ENCODE results near the gene CNOT11. TPM values are rescaled to one million over a fixed set of nuclear protein-coding genes. Genes with fewer than 3 reads are reported as not detected.

Gene CNOT11
- total RNA-seq, 1 experiment from 2014 or later: 60.6 TPM

- peaks cover 19% of the 10 kb centered on the region for H3K79me2 ChIP-seq (ENCODE audit: low read depth)
- no peak overlapping the region for H3K4me3 ChIP-seq
- H3K9me3 ChIP-seq (ENCODE audit: insufficient read depth, low read depth): no peaks in the 10 kb centered on the region
- 0 out of 2 replicates have a peak overlapping the region, but pooled peaks have one; percentile 5 for H3K27ac ChIP-seq
- intact Hi-C loops (cut with micrococcal nuclease; ENCODE audit: unreplicated experiment): no loop called here
- H3K9me2 ChIP-seq (ENCODE audit: insufficient read depth): no peaks in the 10 kb centered on the region
- ChIA-PET POLR2A (ENCODE audit: unreplicated experiment) (no interaction called here), CTCF (no interaction called here)
- TF ChIP-seq, protein P1, sequence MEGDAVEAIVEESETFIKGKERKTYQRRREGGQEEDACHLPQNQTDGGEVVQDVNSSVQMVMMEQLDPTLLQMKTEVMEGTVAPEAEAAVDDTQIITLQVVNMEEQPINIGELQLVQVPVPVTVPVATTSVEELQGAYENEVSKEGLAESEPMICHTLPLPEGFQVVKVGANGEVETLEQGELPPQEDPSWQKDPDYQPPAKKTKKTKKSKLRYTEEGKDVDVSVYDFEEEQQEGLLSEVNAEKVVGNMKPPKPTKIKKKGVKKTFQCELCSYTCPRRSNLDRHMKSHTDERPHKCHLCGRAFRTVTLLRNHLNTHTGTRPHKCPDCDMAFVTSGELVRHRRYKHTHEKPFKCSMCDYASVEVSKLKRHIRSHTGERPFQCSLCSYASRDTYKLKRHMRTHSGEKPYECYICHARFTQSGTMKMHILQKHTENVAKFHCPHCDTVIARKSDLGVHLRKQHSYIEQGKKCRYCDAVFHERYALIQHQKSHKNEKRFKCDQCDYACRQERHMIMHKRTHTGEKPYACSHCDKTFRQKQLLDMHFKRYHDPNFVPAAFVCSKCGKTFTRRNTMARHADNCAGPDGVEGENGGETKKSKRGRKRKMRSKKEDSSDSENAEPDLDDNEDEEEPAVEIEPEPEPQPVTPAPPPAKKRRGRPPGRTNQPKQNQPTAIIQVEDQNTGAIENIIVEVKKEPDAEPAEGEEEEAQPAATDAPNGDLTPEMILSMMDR (conservative IDR thresholded peaks at IDR 0.05): no peak
- TF ChIP-seq EZH2 (IDR thresholded peaks at IDR 0.05; ENCODE audit: low read depth): no peak
- no peak overlapping the region for H2AFZ ChIP-seq
- DNase-seq: no peak
- H3K36me3 ChIP-seq (ENCODE audit: low read depth): peaks cover 46% of the 10 kb centered on the region
- no peaks in the 10 kb centered on the region for H3K27me3 ChIP-seq (ENCODE audit: insufficient read depth, low read depth)
- no peak overlapping the region for H3K4me2 ChIP-seq
- peaks cover 57% of the 10 kb centered on the region for H3F3A ChIP-seq (ENCODE audit: insufficient read depth, low read depth)
- H4K20me1 ChIP-seq (ENCODE audit: insufficient read depth): peaks cover 28% of the 10 kb centered on the region; the same call in 1 of the 2 replicates
- no peaks in the 10 kb centered on the region for H3K4me1 ChIP-seq (replicated peaks; ENCODE audit: insufficient read depth)
- no TSS peak for BruUV-seq (replicated peaks)
Measured at GRCh38 chr2:101278925-101279324, 26.2 kb downstream of the CNOT11 start.

- Histone ChIP-seq H3K36me3 (ENCODE audit: low read depth) (peaks cover 48% of the 10 kb centered on the region), H3K9me2 (ENCODE audit: insufficient read depth) (no peaks in the 10 kb centered on the region), H3K4me3 (no peak overlapping the region), H3K4me1 (replicated peaks; ENCODE audit: insufficient read depth) (no peaks in the 10 kb centered on the region), H3K9me3 (ENCODE audit: insufficient read depth, low read depth) (no peaks in the 10 kb centered on the region), H3F3A (ENCODE audit: insufficient read depth, low read depth) (peaks cover 46% of the 10 kb centered on the region), H3K4me2 (no peak overlapping the region), H4K20me1 (ENCODE audit: insufficient read depth) (peaks cover 30% of the 10 kb centered on the region; the same call in 1 of the 2 replicates), H3K27ac (no peak overlapping the region), H2AFZ (no peak overlapping the region), H3K79me2 (ENCODE audit: low read depth) (peaks cover 25% of the 10 kb centered on the region), H3K27me3 (ENCODE audit: insufficient read depth, low read depth) (no peaks in the 10 kb centered on the region)
- CTCF ChIA-PET: no interaction called here
- TF ChIP-seq EZH2 (IDR thresholded peaks at IDR 0.05; ENCODE audit: low read depth): no peak
- TF ChIP-seq, protein P1 (conservative IDR thresholded peaks at IDR 0.05): no peak
- no peak for DNase-seq
- POLR2A ChIA-PET (ENCODE audit: unreplicated experiment): interaction anchor here (0.6 kb wide), 1 partner anchor 30 kb away, joined by 4 read pairs; no protein-coding TSS in a partner anchor
- no TSS peak for BruUV-seq (replicated peaks)
- intact Hi-C loops (cut with micrococcal nuclease; ENCODE audit: unreplicated experiment): no loop called here
Measured at GRCh38 chr2:101281482-101281881, 28.8 kb downstream of the CNOT11 start.

GRCh38 chr2:101282980-101283379 lies 30.3 kb downstream of the CNOT11 start:
- TF ChIP-seq, protein P1 (conservative IDR thresholded peaks at IDR 0.05): no peak
- no peak for TF ChIP-seq EZH2 (IDR thresholded peaks at IDR 0.05; ENCODE audit: low read depth)
- no peak overlapping the region for H2AFZ ChIP-seq
- intact Hi-C loops (cut with micrococcal nuclease; ENCODE audit: unreplicated experiment): no loop called here
- no peaks in the 10 kb centered on the region for H3K9me3 ChIP-seq (ENCODE audit: insufficient read depth, low read depth)
- peaks cover 43% of the 10 kb centered on the region for H3F3A ChIP-seq (ENCODE audit: insufficient read depth, low read depth)
- BruUV-seq (replicated peaks): no TSS peak
- peaks cover 57% of the 10 kb centered on the region for H3K36me3 ChIP-seq (ENCODE audit: low read depth)
- H3K4me2 ChIP-seq: no peak overlapping the region
- no peaks in the 10 kb centered on the region for H3K4me1 ChIP-seq (replicated peaks; ENCODE audit: insufficient read depth)
- H4K20me1 ChIP-seq (ENCODE audit: insufficient read depth): peaks cover 27% of the 10 kb centered on the region
- H3K4me3 ChIP-seq: no peak overlapping the region
- no peak overlapping the region for H3K27ac ChIP-seq
- no peaks in the 10 kb centered on the region for H3K9me2 ChIP-seq (ENCODE audit: insufficient read depth)
- peaks cover 23% of the 10 kb centered on the region for H3K79me2 ChIP-seq (ENCODE audit: low read depth)
- DNase-seq: no peak
- ChIA-PET POLR2A (ENCODE audit: unreplicated experiment) (no interaction called here), CTCF (no interaction called here)
- no peaks in the 10 kb centered on the region for H3K27me3 ChIP-seq (ENCODE audit: insufficient read depth, low read depth)
